HG03442 (cell line): ENCODE results near the gene RAD51B.

Source experiments
- ATAC-seq: cut with Tn5 transposase; IDR thresholded peaks from one replicate; pipeline ENCODE4 v1.9.1; 2021; ENCODE audit warnings: mild to moderate bottlenecking, moderate library complexity; ENCODE audit not compliant: unreplicated experiment

The RAD51B gene

DNA sequence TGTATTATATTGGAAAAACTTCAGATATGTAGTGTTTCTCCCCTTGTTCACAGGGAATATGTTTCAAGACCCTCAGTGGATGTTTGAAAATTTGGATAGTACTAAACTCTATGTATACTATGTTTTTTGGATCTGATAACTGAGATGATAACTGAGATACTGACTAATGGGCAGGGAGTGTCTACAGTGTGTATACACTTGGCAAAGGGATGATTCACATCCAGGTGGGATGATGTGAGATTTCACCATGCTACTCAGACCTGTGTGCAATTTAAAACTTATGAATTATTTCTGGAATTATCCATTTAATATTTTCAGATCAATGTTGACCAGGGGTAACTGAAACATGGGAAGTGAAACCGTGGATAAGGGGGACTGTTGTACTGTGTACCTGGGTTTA lies 13.8 kb downstream of the RAD51B start:
- ATAC-seq = no peak

DNA sequence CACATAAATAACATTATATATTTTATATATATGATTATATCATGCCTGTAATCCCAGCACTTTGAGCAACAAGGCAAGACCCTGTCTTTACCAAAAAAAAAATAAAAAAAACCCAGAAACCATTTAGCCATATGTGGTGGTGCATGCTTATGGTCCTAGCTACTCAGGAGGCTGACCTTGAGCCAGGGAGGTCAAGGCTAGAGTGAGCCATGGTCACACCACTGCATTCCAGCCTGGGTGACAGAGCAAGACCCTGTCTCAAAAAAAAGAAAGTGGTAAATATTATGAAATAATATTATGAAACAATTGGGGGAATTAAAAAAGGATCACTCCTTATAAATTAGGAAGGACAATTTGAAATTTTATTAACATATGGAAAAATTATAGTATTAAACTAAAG lies 16.0 kb downstream of the RAD51B start:
- no peak for ATAC-seq

GRCh38 chr14:67837011-67837624 lies 17.5 kb downstream of the RAD51B start:
- ATAC-seq = no peak

GRCh38 chr14:67846029-67846610 lies 26.5 kb downstream of the RAD51B start:
- no peak for ATAC-seq

DNA sequence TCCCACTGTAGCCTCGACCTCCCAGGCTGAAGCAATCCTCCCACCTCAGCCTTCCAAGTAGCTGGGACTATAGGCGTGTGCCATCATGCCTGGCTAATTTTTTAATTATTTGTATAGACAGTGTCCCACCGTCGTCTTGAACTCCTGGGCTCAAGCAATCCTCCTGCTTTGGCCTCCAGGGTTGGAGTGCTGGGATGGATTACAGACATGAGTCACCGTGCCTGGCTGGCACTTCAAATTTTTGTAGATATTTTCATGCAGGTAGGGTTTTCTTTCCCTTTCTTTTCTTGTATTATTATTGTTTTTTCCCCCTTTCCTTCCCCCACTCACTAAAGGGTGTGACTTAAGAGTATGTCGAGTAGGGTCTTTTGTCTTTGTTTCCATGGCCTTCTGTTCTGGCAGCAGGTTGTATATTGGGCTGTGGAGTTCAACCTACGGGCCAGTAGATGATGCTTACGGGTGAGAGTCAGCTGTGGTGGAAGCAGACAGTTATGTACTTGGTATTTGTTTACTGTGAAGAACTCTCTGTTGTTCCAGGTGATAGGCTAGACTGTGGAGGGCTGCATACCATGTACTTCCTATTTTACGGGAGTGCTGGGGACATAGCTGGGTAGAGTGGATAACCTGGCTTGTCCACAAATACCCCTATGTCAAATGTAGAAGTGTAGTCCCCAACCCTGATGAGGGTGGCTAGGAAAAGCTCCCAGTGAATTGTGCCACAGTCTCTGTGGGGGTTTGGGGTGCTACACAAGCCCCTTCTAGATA lies 30.7 kb downstream of the RAD51B start:
- ATAC-seq = no peak

GRCh38 chr14:67851785-67852410 lies 32.3 kb downstream of the RAD51B start:
- ATAC-seq = no peak

DNA sequence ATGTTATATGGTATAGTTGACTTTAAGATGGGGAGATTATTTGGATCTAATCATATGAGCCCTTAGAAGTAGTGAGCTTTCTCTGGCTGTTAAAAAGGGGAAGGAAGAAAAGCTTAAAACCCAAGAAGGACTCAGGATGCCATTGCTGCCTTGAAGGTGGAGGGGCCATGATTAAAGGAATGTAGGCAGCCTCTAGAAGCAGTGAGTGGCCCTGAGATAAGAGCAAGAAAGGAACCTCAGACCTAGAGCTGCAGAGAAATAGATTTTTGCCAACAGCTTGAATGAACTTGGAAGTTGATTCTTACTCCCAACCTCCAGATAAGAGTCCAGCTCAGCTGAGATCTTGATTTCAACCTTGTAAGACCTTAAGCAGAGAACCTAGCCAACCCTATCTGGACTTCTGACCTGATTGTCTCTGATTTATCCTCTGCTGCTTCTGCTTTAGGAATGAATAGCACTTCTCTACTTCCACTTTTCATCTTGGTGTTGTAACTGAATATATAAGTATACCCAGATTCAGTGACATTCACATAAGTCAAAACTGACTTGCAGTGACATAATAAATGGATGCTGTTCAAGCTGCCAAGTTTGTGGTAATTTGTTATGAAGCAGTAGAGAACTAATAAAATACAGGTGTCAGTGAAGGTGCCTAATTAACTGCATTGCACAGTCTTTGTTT lies 33.5 kb downstream of the RAD51B start:
- ATAC-seq = no peak

DNA sequence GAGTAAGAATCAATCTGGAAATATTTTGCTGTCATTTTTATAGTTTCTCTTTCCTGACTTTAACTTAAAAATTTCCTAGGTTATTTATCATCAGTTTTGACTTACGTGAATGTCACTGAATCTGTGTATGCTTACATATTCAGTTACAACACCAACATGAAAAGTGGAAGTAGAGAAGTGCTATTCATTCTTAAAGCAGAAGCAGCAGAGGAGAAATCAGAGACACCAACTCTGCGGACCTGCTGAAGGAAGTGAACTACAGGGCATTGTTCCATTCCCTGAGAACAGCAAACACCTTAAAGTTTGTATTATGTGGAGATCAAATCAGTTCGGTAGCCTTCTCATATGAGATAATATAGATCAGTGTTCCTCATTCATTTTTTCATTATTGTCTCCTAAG lies 34.1 kb downstream of the RAD51B start:
- ATAC-seq = no peak

GRCh38 chr14:67856827-67857226 lies 37.2 kb downstream of the RAD51B start:
- no peak for ATAC-seq

GRCh38 chr14:67857778-67858350 lies 38.3 kb downstream of the RAD51B start:
- no peak for ATAC-seq

- ATAC-seq = no peak
Measured at GRCh38 chr14:67859169-67859749, 39.7 kb downstream of the RAD51B start.

DNA sequence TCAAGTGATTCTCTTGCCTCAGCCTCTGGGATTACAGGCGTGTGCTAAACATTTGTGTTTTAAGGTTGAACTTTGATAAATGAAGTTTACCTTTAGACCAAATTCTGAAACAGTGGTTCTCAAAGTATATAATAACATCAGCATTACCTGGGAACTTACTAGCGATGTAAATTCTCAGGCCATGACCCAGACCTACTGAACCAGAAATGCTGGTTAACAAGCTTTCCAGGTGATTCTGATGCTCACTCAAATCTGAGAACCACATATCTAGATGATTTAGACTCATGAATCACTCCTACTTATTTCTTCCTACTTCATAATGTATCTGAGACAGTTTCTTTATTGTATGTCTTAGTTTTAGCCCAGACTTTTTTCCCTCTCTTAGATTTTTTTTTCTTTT lies 43.6 kb downstream of the RAD51B start:
- ATAC-seq = no peak

GRCh38 chr14:67875175-67876006 lies 55.8 kb downstream of the RAD51B start:
- ATAC-seq = no peak

DNA sequence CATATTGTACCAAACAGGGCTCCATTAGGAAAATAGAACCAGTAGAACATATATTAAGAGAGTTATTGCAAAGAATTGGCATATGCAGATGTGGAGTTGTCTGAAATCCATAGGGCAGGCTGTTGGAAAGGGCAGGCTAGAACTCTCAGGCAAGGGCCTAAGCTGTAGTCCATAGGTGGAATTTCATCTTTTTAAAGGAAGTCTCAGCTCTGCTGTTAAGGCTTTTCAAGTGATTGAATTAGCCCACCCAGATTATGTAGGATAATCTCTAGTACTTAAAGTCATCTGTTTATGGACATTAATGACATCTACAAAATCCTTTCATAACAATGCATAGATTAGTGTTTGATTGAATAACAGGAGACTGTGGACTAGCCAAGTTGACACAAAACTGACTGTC lies 59.4 kb downstream of the RAD51B start:
- no peak for ATAC-seq

GRCh38 chr14:67881225-67881624 lies 61.6 kb downstream of the RAD51B start:
- ATAC-seq = peak; percentile 98

DNA sequence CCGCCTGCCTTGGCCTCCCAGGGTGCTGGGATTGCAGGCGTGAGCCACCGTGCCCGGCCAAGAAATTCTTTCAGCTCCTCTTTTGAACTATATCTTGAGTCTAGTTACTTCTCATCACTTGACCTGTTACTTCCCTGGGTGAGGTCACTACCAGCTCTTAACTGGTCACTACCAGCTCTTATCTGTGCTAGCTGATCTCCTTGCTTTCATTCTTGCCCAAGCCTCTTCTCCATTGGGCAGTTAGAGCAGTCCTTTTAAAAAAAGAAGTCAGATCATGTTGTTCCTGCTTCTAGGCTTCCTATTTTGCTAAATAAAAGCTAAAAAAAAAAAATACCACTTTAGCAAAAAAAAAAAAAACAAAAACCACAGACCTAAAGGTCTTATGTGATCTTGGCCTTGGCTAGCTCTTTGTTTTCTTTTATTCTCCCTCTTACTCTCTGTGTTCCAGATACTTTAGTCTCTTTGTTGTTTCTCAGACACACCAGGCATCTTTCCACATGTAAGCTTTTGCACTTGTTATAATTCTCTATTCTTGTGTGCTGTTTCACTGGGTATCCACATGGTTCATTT lies 63.5 kb downstream of the RAD51B start:
- ATAC-seq = no peak

GRCh38 chr14:67883717-67884116 lies 64.1 kb downstream of the RAD51B start:
- no peak for ATAC-seq

GRCh38 chr14:67886191-67886590 lies 66.6 kb downstream of the RAD51B start:
- ATAC-seq = no peak

DNA sequence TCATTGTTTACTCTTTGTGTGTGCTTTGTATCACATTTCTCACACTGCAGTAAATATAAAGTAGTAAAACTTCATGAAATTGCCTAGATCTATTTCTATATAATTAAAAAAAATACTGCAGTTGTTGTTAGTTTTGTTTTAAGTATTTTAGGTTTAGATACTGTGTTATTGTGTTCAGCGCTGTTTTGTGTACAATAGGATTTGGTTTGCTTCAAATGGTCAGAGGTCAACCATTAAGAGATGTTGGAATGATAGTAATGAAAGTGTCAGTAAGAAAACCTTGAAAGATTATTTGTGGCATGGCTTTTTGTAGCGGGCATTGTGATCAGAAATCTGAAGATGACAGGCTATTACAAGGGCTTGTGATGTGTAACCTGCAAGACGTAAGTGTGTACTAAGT lies 67.9 kb downstream of the RAD51B start:
- no peak for ATAC-seq
